NCI-H774 (cell line): ENCODE results near the gene LRP1B.

Experiments used
- DNase-seq: peaks from one replicate; lab custom pipeline; 2025; lab: John Stamatoyannopoulos, UW

LRP1B gene

DNA sequence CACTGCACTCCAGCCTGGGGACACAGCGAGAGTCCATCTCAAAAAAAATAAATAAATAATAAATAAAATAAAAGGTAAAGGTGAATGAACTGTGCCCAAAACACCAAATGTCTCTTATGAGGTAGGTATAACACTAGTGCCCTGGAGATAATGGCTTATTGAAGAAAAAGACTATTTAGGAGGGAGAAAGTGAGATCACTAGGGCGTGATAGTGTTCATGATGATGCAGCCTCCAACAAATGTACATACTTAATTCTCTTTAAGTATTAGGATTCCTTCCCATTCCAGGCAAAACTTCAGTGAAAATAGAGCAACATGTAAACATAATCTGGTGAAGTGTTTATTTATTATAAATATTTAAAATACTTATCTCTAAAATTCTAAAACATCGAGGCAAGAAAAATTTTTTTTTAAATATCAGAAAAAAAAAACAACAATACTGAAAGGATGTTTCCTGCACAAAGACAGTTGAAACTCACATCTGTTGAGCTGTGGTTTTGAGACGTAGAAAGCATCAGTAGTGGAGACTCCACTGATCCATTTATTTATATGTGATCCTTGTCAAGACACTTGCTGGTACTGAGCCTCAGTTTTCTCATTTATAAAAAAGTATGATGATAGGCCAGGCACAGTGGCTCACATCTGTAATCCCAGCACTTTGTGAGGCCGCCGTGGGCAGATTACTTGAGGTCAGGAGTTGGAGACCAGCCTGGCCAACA lies 183.3 kb downstream of the LRP1B start:
- no peak for DNase-seq

DNA sequence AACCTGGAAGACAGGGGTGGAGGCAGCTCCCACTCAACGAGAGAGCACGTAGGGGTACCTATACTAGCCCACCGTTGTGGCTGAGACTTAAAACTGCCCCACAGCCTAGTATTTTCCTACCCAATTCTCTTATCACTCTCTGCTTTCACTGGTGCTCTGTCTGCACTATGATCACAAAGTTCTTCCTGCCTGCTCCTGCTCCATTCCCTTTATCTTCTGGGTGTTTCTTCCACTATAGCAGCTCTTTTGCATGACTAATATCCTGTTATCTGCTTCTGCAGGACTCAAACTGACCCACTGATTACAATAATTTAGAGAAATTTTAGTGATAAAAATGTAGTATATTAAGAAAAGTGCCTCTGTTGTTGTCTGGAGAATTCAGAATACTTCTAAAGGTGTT lies 184.8 kb downstream of the LRP1B start:
- DNase-seq = no peak

- DNase-seq = no peak
Measured at GRCh38 chr2:141943918-141944317, 186.9 kb downstream of the LRP1B start.

DNA sequence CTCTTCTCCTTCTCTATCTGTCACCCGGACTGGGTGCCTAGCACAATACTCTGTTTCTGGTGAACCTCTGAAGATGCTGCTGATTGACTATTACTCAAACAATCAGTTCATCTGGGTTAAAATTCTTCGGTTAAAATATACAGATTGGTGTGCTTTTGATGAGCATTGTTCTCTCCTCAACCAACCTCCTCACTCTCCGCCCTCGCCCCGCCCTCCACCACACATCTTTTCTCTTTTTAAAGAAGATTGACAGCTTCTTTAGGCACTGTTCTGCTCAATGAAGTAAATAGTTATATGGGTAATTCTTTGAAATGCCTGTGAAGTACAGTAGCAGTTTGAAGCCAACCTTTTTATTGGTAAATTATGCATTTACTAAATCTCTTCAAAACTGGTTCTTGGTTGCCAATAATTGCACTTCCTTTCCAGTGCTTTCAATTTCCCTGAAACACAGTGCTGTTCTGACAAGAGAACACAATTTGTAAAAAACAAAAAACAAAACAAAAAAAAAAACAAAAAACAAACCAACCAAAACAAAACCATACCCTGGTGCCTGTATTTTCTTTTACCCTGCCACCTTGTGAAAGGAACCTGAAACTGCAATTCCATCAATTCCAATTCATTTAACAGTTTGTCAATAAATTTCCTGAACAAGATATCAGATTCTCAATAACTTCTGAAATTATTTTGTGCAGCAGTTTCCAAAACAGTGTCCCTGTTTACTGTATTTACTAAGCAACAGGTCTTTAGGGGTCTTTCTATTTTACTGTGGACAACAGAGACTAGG lies 188.6 kb downstream of the LRP1B start:
- no peak for DNase-seq

DNA sequence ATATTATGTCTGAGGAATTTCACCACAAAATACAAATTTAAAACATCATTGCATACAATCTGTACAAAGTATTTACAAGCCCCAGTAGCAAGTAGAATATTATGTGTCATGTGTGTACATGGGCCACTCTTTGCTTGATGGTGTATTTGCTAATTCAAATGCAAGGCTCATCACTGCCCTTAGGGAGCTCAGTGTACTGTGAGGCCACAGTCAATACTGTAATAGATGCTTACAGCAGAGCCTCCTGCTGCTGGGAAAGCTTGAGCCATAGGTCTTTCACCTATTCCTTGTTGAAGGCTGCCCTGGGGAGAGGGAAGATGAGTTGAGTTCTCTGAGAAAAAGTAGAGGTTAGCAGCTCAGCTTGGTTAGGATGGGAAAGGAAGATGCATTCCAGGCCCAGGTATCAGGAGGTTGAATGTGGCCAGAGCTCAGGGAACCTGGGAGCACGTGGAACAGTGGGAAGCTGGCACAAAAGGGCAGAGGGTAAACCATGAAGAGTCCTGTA lies 189.6 kb downstream of the LRP1B start:
- DNase-seq = no peak

DNA sequence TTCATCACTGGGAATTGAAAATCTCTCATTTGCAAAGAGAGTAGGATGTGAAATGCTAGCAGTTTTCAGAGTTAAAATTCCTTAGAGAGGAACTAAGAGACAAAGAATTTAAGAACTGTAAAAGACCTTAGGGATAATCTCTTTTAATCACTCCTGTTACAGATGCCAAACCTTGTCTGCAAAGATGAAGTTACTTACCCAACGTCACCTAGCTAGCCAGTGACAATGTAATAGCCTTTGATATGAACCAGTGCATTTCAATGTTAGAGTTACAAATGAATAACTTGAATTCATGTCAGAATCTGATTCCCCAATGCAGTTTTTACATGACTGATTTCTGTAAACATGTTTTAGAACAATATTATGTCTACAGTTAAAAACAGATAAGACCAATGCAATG lies 190.1 kb downstream of the LRP1B start:
- DNase-seq = no peak

DNA sequence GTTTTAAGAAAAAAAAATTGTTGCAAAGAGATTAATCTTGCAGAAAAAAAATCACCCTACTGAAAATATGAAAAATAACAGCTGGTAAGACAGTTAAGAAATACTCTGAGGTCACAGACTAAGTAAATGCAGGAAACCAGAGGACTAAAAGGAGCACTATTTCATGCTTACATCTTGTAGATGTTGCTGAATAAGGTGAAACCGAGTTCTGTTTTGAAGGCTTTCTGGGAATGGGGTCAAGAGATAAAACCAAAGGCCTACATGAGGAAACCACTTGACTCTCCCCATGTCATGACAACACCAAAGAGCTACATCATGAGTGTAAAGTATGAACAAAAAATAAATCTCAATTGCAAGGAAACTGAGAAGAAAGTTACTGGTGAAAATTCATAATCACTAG lies 197.6 kb downstream of the LRP1B start:
- no peak for DNase-seq

DNA sequence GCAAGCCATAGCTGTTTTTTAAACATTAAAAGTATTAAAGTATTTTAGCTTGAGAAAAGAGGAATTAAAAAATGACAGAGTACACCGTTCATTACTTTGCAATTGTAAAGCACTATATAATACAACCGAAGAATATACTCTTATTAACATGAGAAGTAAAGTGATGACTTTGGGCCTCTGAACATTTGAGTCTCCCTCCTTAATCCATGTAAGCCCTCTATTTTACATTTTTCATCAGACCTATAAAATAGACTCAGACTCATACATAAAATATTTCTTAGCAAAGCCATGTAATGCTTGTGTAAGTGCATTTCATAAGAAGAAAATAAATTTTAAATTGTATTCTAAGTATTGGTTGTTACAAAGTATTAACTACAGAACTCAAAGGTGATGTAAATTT lies 198.6 kb downstream of the LRP1B start:
- DNase-seq = no peak

DNA sequence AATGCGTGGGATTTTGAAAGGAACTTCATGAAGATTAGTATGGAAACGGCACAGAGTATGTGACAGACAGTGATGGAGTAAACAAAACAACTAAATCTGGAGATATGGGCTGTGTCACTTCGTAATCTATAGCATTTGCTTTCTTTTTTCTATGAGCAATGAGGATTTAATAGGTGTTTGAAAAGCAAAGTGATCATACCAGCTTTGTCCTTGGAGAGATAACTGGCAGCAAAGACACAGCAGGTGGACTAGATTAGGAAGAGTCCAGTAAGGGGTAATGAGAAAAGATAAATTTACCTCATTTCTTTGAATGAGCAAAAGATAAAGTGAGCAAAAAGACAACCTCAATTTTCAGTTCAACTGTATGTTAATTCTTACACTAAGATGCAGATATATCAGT lies 199.0 kb downstream of the LRP1B start:
- DNase-seq = no peak

- no peak for DNase-seq
Measured at GRCh38 chr2:141930803-141931202, 200.0 kb downstream of the LRP1B start.

- DNase-seq = no peak
Measured at GRCh38 chr2:141929331-141930252, 201.2 kb downstream of the LRP1B start.

DNA sequence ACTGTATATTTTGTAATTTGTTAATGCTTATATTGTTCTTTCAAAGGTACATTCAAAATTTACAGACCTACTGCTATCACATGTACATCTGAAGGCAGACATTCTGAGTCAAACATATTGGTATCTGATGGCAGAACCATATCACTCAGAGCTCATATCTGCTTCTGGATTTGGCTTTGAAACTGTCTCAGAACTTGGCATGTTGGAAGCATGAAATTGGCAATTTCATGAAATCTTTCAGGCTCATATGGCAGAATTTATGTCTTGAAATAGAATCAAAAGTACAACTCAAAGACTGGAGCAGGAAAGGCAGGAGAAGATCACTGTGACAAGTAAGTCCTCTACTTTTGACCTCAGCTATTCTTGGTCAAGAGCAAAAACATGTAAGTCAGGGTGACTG lies 202.3 kb downstream of the LRP1B start:
- no peak for DNase-seq

- DNase-seq = no peak
Measured at GRCh38 chr2:141927536-141927935, 203.3 kb downstream of the LRP1B start.

DNA sequence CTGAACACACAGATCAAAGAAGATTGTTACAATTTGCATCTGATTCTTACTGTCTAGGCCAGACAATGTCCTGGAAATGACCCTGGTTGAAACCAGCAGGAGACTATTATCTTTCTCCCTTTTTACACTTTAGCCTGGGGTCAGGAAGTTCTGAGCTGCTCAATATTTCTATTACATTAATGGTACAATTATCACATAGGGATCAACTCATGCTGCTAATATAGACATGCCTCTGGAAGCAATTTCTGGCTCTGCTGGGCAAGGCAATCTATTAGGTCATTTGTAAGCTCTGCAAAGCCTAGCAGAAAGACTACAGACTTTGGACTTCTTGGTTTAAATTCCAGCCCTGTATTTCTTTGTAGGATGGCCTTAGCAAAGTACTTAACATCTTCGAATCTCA lies 205.3 kb downstream of the LRP1B start:
- no peak for DNase-seq

- DNase-seq = no peak
Measured at GRCh38 chr2:141923657-141924056, 207.2 kb downstream of the LRP1B start.

GRCh38 chr2:141911485-141912066 lies 219.2 kb downstream of the LRP1B start:
- DNase-seq = no peak

- no peak for DNase-seq
Measured at GRCh38 chr2:141906678-141907077, 224.1 kb downstream of the LRP1B start.

GRCh38 chr2:141900826-141901225 lies 230.0 kb downstream of the LRP1B start:
- DNase-seq = no peak

DNA sequence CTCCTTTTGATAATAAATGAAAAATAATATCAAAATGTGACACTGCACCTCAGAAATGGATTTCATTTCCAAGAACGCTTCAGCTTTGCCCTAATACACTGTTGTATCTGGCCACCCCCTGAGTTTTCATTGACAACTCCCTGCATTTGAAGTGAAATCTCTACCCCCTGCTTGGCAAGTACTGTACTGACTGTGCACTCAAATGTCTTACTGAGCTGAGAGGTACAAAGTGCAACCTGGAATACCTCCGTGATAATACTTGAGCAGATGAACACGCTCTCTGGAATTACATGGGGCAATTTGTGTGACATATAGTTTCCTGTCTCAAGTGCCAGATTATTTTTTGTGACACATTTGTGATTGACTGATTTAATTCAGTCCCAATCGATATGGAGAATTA lies 231.1 kb downstream of the LRP1B start:
- DNase-seq = no peak

DNA sequence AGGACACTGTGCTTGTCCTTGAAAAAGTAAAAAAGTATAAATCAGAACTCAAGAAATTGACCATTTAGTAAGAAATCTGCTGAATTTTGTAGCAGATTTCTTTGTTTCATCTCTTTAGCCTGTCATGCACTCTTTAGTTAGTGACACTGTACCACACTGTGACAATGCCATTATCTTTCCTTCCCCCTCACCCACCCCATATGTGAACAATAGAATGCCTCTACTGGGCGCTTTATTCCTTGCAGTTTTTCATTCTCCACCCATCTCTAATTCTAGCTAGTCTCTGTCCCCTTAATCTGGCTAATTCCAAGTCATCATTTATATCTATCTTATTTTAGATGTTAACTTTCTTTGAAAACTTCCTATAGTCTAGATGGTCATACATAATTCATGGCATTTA lies 241.0 kb downstream of the LRP1B start:
- DNase-seq = no peak

DNA sequence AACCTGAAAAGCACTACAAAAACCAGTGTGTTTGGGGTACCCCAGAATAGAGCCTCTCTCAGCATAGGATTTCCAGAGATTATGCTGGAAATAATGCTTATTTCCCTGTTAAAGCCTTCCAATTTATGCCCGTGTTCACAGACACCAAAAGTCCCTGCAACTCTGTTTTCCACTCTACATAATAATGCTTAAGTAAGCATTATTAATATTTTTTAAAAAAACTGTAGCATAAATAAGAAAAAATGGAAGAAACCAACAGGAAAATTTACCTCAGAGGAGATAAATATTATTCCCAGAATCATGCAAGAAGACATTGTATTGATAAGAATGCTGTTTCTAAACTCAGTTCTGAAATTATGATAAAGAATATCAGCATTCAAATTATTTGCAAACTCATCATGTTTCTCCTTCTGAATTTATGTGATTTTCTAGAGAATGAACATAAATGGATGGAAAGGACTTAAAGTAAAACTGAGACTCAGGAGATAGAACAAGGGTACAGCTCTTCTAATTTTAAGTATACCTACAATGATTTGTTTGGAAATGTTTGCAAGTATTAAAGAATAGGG lies 241.7 kb downstream of the LRP1B start:
- DNase-seq = no peak

GRCh38 chr2:141887363-141887762 lies 243.5 kb downstream of the LRP1B start:
- DNase-seq = no peak
